ENCODE measurements around the gene TMEM33. TPM values are rescaled to one million over a fixed set of nuclear protein-coding genes. Genes with fewer than 3 reads are reported as not detected.

Gene TMEM33
- total RNA-seq, 1 experiment from 2014 or later: 48.1 TPM

DNA sequence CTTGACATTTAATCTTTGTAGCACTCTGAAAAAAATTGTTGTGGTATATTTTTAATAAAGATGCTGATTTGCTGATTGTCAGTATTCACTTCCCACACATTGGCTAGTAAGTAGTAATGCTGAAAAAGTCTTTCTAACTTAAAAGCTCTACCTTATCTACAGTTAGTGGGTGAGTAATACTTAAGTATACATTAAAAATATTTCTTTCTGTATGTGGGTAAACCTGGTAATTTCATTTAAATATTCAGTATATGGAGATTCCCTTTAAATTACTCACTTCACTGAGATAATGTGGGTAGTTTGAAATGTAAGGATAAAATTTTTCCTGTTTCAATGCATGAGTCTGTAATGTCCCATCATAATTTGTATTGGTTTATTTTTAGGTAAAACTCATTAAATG, 5.6 kb downstream of the TMEM33 start:
- POLR2A ChIA-PET: no interaction called here
- no peaks in the 10 kb centered on the region; the same call in 1 of the 2 replicates for H3K4me1 ChIP-seq (ENCODE audit: control insufficient read depth, insufficient read depth, low read length)
- H3K36me3 ChIP-seq (ENCODE audit: control insufficient read depth, insufficient read depth, low read length): peaks cover 16% of the 10 kb centered on the region

DNA sequence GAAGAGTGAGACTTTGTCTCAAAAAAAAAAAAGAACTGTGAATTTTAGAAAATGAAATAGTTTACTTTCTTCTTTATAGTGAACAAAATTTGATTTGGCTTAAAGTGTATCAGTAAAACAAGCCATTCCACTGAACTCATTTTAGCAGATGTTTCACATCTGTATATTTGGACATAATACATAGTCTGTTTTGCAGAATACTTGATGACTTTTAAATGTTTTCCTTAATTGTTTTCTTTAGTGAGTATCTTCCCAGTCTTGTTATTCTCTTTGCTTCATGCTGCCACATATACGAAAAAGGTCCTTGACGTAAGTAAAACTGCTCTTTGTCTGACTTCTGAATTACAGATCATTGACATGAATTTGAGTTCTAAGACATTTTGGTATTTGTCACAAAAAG, 8.3 kb downstream of the TMEM33 start:
- Histone ChIP-seq H3K36me3 (ENCODE audit: control insufficient read depth, insufficient read depth, low read length) (peaks cover 13% of the 10 kb centered on the region), H3K27ac (ENCODE audit: low read length) (no peak overlapping the region), H3K9me3 (ENCODE audit: control insufficient read depth, insufficient read depth, low read depth, low read length) (no peaks in the 10 kb centered on the region), H3K4me1 (ENCODE audit: control insufficient read depth, insufficient read depth, low read length) (no peaks in the 10 kb centered on the region), H3K27me3 (ENCODE audit: control insufficient read depth, insufficient read depth, low read length) (no peaks in the 10 kb centered on the region), H3K4me3 (ENCODE audit: low read depth in 2 of 2, low read length in 2 of 2) (no peak overlapping the region)
- intact Hi-C loops (cut with micrococcal nuclease; ENCODE audit: unreplicated experiment): no loop called here
- DNase-seq (ENCODE audit: low read depth, low spot score): no peak
- CTCF ChIA-PET: no interaction called here
- no TSS peak for BruUV-seq (replicated peaks)
- TF ChIP-seq TCF7L2 (IDR thresholded peaks at IDR 0.05; ENCODE audit: low read depth, low read length): no peak
- no peak for TF ChIP-seq SIN3A (IDR thresholded peaks at IDR 0.05; ENCODE audit: borderline replicate concordance, insufficient read depth, low read depth, low read length)
- TF ChIP-seq, protein P1, sequence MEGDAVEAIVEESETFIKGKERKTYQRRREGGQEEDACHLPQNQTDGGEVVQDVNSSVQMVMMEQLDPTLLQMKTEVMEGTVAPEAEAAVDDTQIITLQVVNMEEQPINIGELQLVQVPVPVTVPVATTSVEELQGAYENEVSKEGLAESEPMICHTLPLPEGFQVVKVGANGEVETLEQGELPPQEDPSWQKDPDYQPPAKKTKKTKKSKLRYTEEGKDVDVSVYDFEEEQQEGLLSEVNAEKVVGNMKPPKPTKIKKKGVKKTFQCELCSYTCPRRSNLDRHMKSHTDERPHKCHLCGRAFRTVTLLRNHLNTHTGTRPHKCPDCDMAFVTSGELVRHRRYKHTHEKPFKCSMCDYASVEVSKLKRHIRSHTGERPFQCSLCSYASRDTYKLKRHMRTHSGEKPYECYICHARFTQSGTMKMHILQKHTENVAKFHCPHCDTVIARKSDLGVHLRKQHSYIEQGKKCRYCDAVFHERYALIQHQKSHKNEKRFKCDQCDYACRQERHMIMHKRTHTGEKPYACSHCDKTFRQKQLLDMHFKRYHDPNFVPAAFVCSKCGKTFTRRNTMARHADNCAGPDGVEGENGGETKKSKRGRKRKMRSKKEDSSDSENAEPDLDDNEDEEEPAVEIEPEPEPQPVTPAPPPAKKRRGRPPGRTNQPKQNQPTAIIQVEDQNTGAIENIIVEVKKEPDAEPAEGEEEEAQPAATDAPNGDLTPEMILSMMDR (IDR thresholded peaks at IDR 0.05): no peak
- no peak for TF ChIP-seq POLR2AphosphoS5 (IDR thresholded peaks at IDR 0.05; ENCODE audit: low read depth, low read length)
- TF ChIP-seq, protein P2, sequence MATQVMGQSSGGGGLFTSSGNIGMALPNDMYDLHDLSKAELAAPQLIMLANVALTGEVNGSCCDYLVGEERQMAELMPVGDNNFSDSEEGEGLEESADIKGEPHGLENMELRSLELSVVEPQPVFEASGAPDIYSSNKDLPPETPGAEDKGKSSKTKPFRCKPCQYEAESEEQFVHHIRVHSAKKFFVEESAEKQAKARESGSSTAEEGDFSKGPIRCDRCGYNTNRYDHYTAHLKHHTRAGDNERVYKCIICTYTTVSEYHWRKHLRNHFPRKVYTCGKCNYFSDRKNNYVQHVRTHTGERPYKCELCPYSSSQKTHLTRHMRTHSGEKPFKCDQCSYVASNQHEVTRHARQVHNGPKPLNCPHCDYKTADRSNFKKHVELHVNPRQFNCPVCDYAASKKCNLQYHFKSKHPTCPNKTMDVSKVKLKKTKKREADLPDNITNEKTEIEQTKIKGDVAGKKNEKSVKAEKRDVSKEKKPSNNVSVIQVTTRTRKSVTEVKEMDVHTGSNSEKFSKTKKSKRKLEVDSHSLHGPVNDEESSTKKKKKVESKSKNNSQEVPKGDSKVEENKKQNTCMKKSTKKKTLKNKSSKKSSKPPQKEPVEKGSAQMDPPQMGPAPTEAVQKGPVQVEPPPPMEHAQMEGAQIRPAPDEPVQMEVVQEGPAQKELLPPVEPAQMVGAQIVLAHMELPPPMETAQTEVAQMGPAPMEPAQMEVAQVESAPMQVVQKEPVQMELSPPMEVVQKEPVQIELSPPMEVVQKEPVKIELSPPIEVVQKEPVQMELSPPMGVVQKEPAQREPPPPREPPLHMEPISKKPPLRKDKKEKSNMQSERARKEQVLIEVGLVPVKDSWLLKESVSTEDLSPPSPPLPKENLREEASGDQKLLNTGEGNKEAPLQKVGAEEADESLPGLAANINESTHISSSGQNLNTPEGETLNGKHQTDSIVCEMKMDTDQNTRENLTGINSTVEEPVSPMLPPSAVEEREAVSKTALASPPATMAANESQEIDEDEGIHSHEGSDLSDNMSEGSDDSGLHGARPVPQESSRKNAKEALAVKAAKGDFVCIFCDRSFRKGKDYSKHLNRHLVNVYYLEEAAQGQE (IDR thresholded peaks at IDR 0.05; ENCODE audit: insufficient read depth in 1 of 2, low read depth in 2 of 2, low read length in 1 of 2): no peak
- in situ Hi-C loops (cut with HindIII; ENCODE audit: low pct_unique_long_range_greater_than_20kb, low sequenced_read_pairs): no loop called here
- POLR2A ChIA-PET: no interaction called here
- no peak for ATAC-seq

More for the DNA sequence above, 5.6 kb downstream of the TMEM33 start:
- no peak for TF ChIP-seq SIN3A (IDR thresholded peaks at IDR 0.05; ENCODE audit: borderline replicate concordance, insufficient read depth, low read depth, low read length)
- TF ChIP-seq, protein P1 (IDR thresholded peaks at IDR 0.05): no peak
- TF ChIP-seq, protein P2 (IDR thresholded peaks at IDR 0.05; ENCODE audit: insufficient read depth in 1 of 2, low read depth in 2 of 2, low read length in 1 of 2): no peak
- no peaks in the 10 kb centered on the region for H3K9me3 ChIP-seq (ENCODE audit: control insufficient read depth, insufficient read depth, low read depth, low read length)
- in situ Hi-C loops (cut with HindIII; ENCODE audit: low pct_unique_long_range_greater_than_20kb, low sequenced_read_pairs): no loop called here
- ATAC-seq (no peak), DNase-seq (ENCODE audit: low read depth, low spot score) (no peak)
- no peak overlapping the region for H3K4me3 ChIP-seq (ENCODE audit: low read depth in 2 of 2, low read length in 2 of 2)
- intact Hi-C loops (cut with micrococcal nuclease; ENCODE audit: unreplicated experiment): no loop called here
- H3K27ac ChIP-seq (ENCODE audit: low read length): no peak overlapping the region
- BruUV-seq (replicated peaks): no TSS peak
- H3K27me3 ChIP-seq (ENCODE audit: control insufficient read depth, insufficient read depth, low read length): no peaks in the 10 kb centered on the region
- CTCF ChIA-PET: no interaction called here

Measured in Panc1 (cell line).